H1 (cell line): Measurements from ENCODE around the gene PDLIM4. TPM values are rescaled to one million over a fixed set of nuclear protein-coding genes. Genes with fewer than 3 reads are reported as not detected.

ENCODE experiments used
- RXRA ChIP-seq: IDR thresholded peaks from 2 replicates; pipeline ENCODE4 v1.6.1; 2011; ENCODE audit warnings: low read depth, mild to moderate bottlenecking, low read length, moderate library complexity; ENCODE audit not compliant: insufficient read depth
- TEAD4 ChIP-seq: IDR thresholded peaks from 2 replicates; pipeline ENCODE4 v1.6.1; 2012; ENCODE audit warnings: low read depth, low read length, inconsistent platforms, mixed read lengths
- polyA plus RNA-seq, 7 experiments: library from polyadenylated mRNA; depleted of rRNA in 3 of 7; stranded (reverse) in 5 of 7; unstranded in 2 of 7; fragments of >200 nt in 5 of 7; fragments of 200-250 nt in 2 of 7; gene quantifications; 1 replicate in 5 of 7; 2 replicates in 1 of 7; 4 replicates in 1 of 7; pipeline versions ENCODE4 v1.2.1 to v1.2.3, GENCODE V29; 2011 to 2013; ENCODE audit warnings: missing spikeins in 2 of 7, mixed read lengths in 2 of 7
- total RNA-seq: library from RNA; stranded (reverse); fragmentation: NEBNext Ultra II Directional; extraction: Animal tissue kit (Norgen Biotek cat#: 25700); gene quantifications from 2 replicates; pipeline ENCODE4 v1.2.1, GENCODE V29; 2021

PDLIM4 gene
- total and polyA plus RNA-seq, 2 of the 8 experiments (the other 6 are each of a cell fraction or from before 2014, with no cell fraction given) = 10.7 to 29.1 TPM

- no peak for TF ChIP-seq RXRA
- TF ChIP-seq TEAD4 = no peak
Observed at GRCh38 chr5:132313366-132313765, 55.9 kb downstream of the PDLIM4 start (continued).
